IMR-90 (cell line): ENCODE measurements around the gene EPHA2. TPM values are rescaled to one million over a fixed set of nuclear protein-coding genes. Genes with fewer than 3 reads are reported as not detected.

ENCODE experiments used
- ATAC-seq: fragments of 200-7000 bp; cut with Tn5 transposase; 2 replicates; pipeline ENCODE4 v1.9.1; 2020; ENCODE audit warnings: low read depth, mild to moderate bottlenecking, moderate library complexity
- BruUV-seq: library from RNA; stranded (reverse); fragments of 400-500 nt; replicated peaks from 2 replicates; lab custom pipeline; 2021; lab: Mats Ljungman, UMichigan
- CTCF ChIA-PET: fragments of 300-600 bp; formaldehyde crosslinking; extraction: SDS; loops from one replicate; lab custom pipeline; 2021; ENCODE audit warnings: antibody characterized with exemption; lab: Yijun Ruan, JAX
- POLR2A ChIA-PET: fragments of 300-600 bp; sonication (Branson Sonifier 250); formaldehyde crosslinking; loops from one replicate; lab custom pipeline; 2022; ENCODE audit warnings: antibody characterized with exemption; ENCODE audit not compliant: unreplicated experiment; lab: Charles Lee
- DNase-seq: peaks from one replicate; pipeline ENCODE4 v3.0.0; 2013
- H2AFZ ChIP-seq: replicated peaks from 2 replicates; pipeline ENCODE3; 2013; ENCODE audit warnings: low read length, mild to moderate bottlenecking; ENCODE audit not compliant: poor library complexity
- H2AK5ac ChIP-seq: 2 replicates; pipeline ENCODE4 v1.6.1; 2013; ENCODE audit warnings: low read depth, low read length, inconsistent platforms
- H2AK9ac ChIP-seq: replicated peaks from 2 replicates; pipeline ENCODE3; 2013; ENCODE audit warnings: mild to moderate bottlenecking, low read depth, low read length, moderate library complexity; ENCODE audit not compliant: poor library complexity
- H2BK120ac ChIP-seq: 2 replicates; pipeline ENCODE4 v1.6.1; 2013; ENCODE audit warnings: low read depth, low read length, inconsistent platforms
- H2BK15ac ChIP-seq: 3 replicates; pipeline ENCODE4 v1.6.1; 2013; ENCODE audit warnings: low read depth, low read length, inconsistent platforms
- H2BK20ac ChIP-seq: 2 replicates; pipeline ENCODE4 v1.6.1; 2013; ENCODE audit warnings: low read depth, mild to moderate bottlenecking, inconsistent platforms, low read length, moderate library complexity
- H2BK5ac ChIP-seq: 2 replicates; pipeline ENCODE4 v1.6.1; 2013; ENCODE audit warnings: mild to moderate bottlenecking, low read depth, low read length, inconsistent platforms; ENCODE audit not compliant: poor library complexity, severe bottlenecking
- H3K14ac ChIP-seq: replicated peaks from 2 replicates; pipeline ENCODE4 v1.6.1; 2013; ENCODE audit warnings: low read depth, low read length, inconsistent platforms
- H3K18ac ChIP-seq: 2 replicates; pipeline ENCODE4 v1.6.1; 2013; ENCODE audit warnings: low read depth, low read length, control low read depth
- H3K23ac ChIP-seq: 2 replicates; pipeline ENCODE4 v1.6.1; 2013; ENCODE audit warnings: low read depth, low read length, inconsistent platforms
- H3K27ac ChIP-seq: 2 replicates; pipeline ENCODE4 v1.5.1; 2013; ENCODE audit warnings: mild to moderate bottlenecking, control low read depth, low read length; ENCODE audit not compliant: insufficient read depth
- H3K27me3 ChIP-seq: 2 replicates; pipeline ENCODE4 v1.6.1; 2013; ENCODE audit warnings: low read length; ENCODE audit not compliant: control insufficient read depth, insufficient read depth
- H3K36me3 ChIP-seq: 2 replicates; pipeline ENCODE4 v1.6.1; 2013; ENCODE audit warnings: low read length, mixed read lengths; ENCODE audit not compliant: control insufficient read depth, insufficient read depth
- H3K4ac ChIP-seq: 2 replicates; pipeline ENCODE4 v1.6.1; 2013; ENCODE audit warnings: low read depth, low read length, inconsistent platforms
- H3K4me1 ChIP-seq: 2 replicates; pipeline ENCODE4 v1.6.1; 2013; ENCODE audit warnings: low read length, mixed read lengths; ENCODE audit not compliant: control insufficient read depth, insufficient read depth
- H3K4me2 ChIP-seq: 2 replicates; pipeline ENCODE4 v1.6.1; 2013; ENCODE audit warnings: low read depth, mild to moderate bottlenecking, control low read depth, low read length, moderate library complexity
- H3K4me3 ChIP-seq: 2 replicates; pipeline ENCODE4 v1.5.1; 2013; ENCODE audit warnings: low read depth, mild to moderate bottlenecking, control low read depth, low read length, moderate library complexity; ENCODE audit not compliant: insufficient read depth
- H3K56ac ChIP-seq: 2 replicates; pipeline ENCODE4 v1.6.1; 2013; ENCODE audit warnings: low read length, inconsistent platforms; ENCODE audit not compliant: insufficient read depth; ENCODE audit errors: extremely low read depth
- H3K79me1 ChIP-seq, 2 experiments: 2 replicates each; pipeline ENCODE4 v1.6.1; 2013; ENCODE audit warnings: low read length in 2 of 2, inconsistent platforms in 1 of 2, low read depth in 1 of 2
- H3K9ac ChIP-seq: 2 replicates; pipeline ENCODE4 v1.6.1; 2013; ENCODE audit warnings: low read depth, low read length, control low read depth
- H3K9me1 ChIP-seq: 2 replicates; pipeline ENCODE4 v1.6.1; 2013; ENCODE audit warnings: low read length, inconsistent platforms; ENCODE audit not compliant: insufficient read depth
- H3K9me3 ChIP-seq: 2 replicates; pipeline ENCODE4 v1.6.1; 2013; ENCODE audit warnings: low read length; ENCODE audit not compliant: control insufficient read depth, insufficient read depth
- H4K20me1 ChIP-seq: 2 replicates; pipeline ENCODE4 v1.6.1; 2013; ENCODE audit warnings: low read length, inconsistent platforms; ENCODE audit not compliant: insufficient read depth
- H4K5ac ChIP-seq: 2 replicates; pipeline ENCODE4 v1.6.1; 2013; ENCODE audit warnings: mild to moderate bottlenecking, low read depth, low read length, control low read depth
- H4K8ac ChIP-seq, 2 experiments: 2 replicates each; pipeline ENCODE4 v1.6.1; 2013; ENCODE audit warnings: low read depth in 2 of 2, low read length in 2 of 2, control low read depth in 1 of 2, inconsistent platforms in 1 of 2
- H4K91ac ChIP-seq: 2 replicates; pipeline ENCODE4 v1.6.1; 2013; ENCODE audit warnings: low read depth, low read length, inconsistent platforms; ENCODE audit not compliant: insufficient read depth
- FOS ChIP-seq: fragments of 150-350 bp; IDR thresholded peaks from 2 replicates; pipeline ENCODE4 v1.6.1; 2016; ENCODE audit warnings: low read depth, low read length
- NFE2L2 ChIP-seq: fragments of 150-350 bp; IDR thresholded peaks from 2 replicates; pipeline ENCODE4 v1.6.1; 2016; ENCODE audit warnings: low read depth, mild to moderate bottlenecking, low read length
- RCOR1 ChIP-seq: IDR thresholded peaks from 2 replicates; pipeline ENCODE4 v1.6.1; 2012; ENCODE audit warnings: mild to moderate bottlenecking, low read length, improper control_type of control experiment; ENCODE audit not compliant: insufficient replicate concordance
- WGBS, 2 experiments: methylation state at CpG; one replicate each; pipeline versions ENCODE4 v1.1.5 to v1.1.7; 2013; ENCODE audit warnings: missing lambda C conversion rate in 2 of 2; ENCODE audit not compliant: insufficient read length in 1 of 2; ENCODE audit errors: extremely low coverage in 2 of 2; 5-methylcytosine and 5-hydroxymethylcytosine counted together
- dilution Hi-C: fragments of 300-500 bp; cut with HindIII; formaldehyde crosslinking; loops from one replicate; pipeline ENCODE4 v1.14.3; 2018; ENCODE audit warnings: low sequenced_read_pairs; ENCODE audit not compliant: unreplicated experiment
- in situ Hi-C: fragments of 300-500 bp; cut with MboI; formaldehyde crosslinking; loops from 3 replicates; pipeline ENCODE4 v1.14.3; 2019; ENCODE audit warnings: low sequenced_read_pairs, inconsistent platforms, mixed read lengths
- intact Hi-C: fragments of 100-400 bp; cut with micrococcal nuclease; formaldehyde crosslinking; loops from 2 replicates; pipeline ENCODE4 v1.10.0; 2022
- polyA plus RNA-seq, 3 experiments: library from polyadenylated mRNA; depleted of rRNA; stranded (reverse); fragments of >200 nt; gene quantifications; 2 replicates each; pipeline ENCODE4 v1.2.3, GENCODE V29; 2012; ENCODE audit warnings: low replicate concordance in 1 of 3
- total RNA-seq: library from RNA; depleted of rRNA; stranded (reverse); fragments of >200 nt; gene quantifications from 2 replicates; pipeline ENCODE4 v1.2.3, GENCODE V29; 2012

EPHA2 gene
- total and polyA plus RNA-seq, 2 of the 4 experiments (the other 2 are of a cell fraction) = 24.0 to 72.6 TPM

DNA sequence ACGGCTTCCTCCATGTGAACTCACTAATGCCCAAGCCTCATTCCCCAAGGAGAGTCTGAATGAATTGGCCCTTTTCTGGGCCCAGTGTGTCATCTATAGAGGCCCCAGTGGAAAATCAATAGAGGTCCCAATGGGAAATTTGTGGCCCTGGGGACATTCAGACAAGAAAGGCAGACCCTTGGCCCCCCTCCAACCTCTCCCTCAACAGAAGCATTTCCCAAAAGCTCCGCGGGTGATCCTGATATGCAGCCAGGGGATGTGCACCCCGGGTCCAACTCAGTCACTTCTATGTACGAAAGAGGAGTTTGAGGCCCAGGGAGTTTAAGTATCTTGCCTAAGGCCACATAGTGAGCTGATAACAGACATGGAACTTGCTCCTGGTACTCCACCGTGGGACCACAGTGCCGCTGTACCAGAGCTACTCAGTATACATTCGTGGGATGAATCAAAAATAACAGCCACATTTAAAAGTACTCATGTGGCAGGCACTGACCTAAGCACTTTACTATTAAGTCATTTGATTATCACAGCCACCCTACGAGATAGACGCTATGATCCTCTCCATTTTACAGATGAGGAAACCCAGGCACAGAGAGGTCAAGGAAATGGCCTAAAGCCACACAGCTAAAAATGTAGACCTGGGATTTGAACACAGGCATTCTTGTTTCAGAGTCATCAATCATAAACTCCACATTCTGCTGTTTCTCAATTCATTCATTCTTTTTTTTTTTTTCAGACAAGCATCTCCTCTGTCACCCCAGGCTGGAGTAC is 8.5 kb downstream of the EPHA2 start:
- Histone ChIP-seq H3K14ac (peak overlapping the region; percentile 98), H3K4me1 (peaks cover 50% of the 10 kb centered on the region), H4K91ac (peak overlapping the region; percentile 99), H3K27ac (peak overlapping the region; percentile 99), H4K5ac (peak overlapping the region; percentile 80), H2BK120ac (peak overlapping the region; percentile 98), H2BK5ac (peak overlapping the region; percentile 99), H3K27me3 (no peaks in the 10 kb centered on the region), H3K9me3 (no peaks in the 10 kb centered on the region), H3K9me1 (peaks cover 38% of the 10 kb centered on the region), H2AFZ (no peak overlapping the region), H2AK5ac (peak overlapping the region; percentile 95), H3K4me2 (peak overlapping the region; percentile 49; the same call in 1 of the 2 replicates), H3K4me3 (no peak overlapping the region), H2BK15ac (peak overlapping the region; percentile 79; the same call in 2 of the 3 replicates), H3K36me3 (peaks cover 58% of the 10 kb centered on the region), H3K79me1 (peaks cover 20 to 92% of the 10 kb centered on the region in 2 experiments; a peak in 3 of 4 replicates), H4K20me1 (peaks cover 14% of the 10 kb centered on the region), H3K4ac (peak overlapping the region; percentile 99), H4K8ac (peak overlapping the region; percentile 94 to 97), H3K23ac (peak overlapping the region; percentile 88), H3K9ac (peak overlapping the region; percentile 80), H2BK20ac (peak overlapping the region; percentile 97), H2AK9ac (peak overlapping the region; percentile 100), H3K56ac (peak overlapping the region; percentile 92), H3K18ac (peak overlapping the region; percentile 76)
- intact Hi-C loops (loop anchor here (2.0 kb wide), 2 partner anchors 39 to 69 kb away; no protein-coding TSS in a partner anchor), in situ Hi-C loops (no loop called here), dilution Hi-C loops (no loop called here)
- ChIA-PET CTCF (interaction anchor here (1.0 kb wide), 1 partner anchor 32 kb away, joined by 3 read pairs; no protein-coding TSS in a partner anchor), POLR2A (interaction anchor here (1.1 kb wide), 1 partner anchor 34 kb away, joined by 4 read pairs; no protein-coding TSS in a partner anchor)
- WGBS, 2 experiments = 86% methylated on average over 4 of the region's 10 CpGs; no CpG with 5 or more reads in 1 of the 2 experiments
- TF ChIP-seq NFE2L2 (no peak), RCOR1 (peak; percentile 45), FOS (no peak)
- no peak for ATAC-seq
- no TSS peak for BruUV-seq
- no peak for DNase-seq
